ENCODE data around the gene CRACR2B.
A peak's percentile ranks its signal among the peaks of the same experiment; 100 is the strongest.

CRACR2B gene

DNA sequence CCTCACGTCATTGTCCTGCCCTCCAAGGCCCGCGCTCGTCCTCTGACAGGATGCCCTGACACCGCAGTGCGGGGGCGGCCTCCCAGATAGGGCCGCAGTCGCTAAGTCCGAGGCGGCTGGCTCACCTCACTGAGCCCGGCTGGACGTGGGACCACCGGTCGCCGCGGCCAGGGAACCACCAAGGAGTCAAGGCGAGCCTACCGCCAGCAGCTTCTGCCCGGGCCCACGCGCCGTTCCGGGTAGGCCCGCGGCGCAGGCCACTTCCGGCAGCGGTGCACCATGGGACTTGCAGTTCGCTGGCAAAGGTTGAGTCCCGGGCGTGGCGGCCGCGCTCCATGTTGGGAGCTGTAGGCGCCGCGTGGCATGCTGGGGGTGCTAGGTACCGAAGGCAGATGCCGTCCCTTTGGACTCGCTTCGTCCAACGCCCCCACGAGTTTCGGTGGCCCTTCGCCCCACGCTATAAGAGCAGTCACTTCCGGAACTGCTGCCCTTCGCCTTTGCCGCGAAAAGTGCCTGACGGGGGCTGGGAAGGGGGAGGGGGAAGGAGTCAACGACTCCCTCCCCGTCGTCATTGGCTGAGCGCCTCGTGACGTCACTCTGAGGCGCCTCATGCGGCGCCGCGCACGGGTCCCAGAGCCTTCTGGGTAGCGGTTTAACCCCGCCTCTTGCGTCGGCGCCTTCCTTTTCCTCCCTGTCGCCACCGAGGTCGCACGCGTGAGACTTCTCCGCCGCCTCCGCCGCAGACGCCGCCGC is 18.3 kb upstream of the CRACR2B start, which contains the start of gene RPLP2:
Gene RPLP2, plus strand, starts transcription at position 681 of the 753 bp plus-strand sequence. CDS start 268 bp downstream, outside the sequence.
- DNase-seq = peak; percentile 100

DNA sequence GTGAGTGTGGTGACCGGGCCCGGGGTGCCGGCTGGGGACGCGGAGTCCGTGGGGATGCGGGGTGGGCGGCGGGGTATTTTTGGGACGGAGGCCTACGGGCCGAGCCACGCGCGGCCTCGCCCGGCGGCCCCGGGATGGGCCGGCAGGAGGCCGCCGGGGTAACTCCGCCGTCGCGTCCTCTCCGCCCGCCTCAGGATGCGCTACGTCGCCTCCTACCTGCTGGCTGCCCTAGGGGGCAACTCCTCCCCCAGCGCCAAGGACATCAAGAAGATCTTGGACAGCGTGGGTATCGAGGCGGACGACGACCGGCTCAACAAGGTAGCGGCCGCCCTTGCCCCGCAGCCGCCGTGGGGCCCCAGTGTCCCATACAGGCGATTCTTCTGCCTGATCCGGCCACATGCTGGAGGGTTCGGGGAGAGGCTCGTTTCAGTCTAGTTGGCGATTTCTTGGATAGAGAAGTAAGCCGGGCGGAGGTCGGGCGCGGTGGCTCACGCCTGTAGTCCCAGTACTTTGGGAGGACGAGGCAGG is 17.6 kb upstream of the CRACR2B start:
- DNase-seq = no peak

DNA sequence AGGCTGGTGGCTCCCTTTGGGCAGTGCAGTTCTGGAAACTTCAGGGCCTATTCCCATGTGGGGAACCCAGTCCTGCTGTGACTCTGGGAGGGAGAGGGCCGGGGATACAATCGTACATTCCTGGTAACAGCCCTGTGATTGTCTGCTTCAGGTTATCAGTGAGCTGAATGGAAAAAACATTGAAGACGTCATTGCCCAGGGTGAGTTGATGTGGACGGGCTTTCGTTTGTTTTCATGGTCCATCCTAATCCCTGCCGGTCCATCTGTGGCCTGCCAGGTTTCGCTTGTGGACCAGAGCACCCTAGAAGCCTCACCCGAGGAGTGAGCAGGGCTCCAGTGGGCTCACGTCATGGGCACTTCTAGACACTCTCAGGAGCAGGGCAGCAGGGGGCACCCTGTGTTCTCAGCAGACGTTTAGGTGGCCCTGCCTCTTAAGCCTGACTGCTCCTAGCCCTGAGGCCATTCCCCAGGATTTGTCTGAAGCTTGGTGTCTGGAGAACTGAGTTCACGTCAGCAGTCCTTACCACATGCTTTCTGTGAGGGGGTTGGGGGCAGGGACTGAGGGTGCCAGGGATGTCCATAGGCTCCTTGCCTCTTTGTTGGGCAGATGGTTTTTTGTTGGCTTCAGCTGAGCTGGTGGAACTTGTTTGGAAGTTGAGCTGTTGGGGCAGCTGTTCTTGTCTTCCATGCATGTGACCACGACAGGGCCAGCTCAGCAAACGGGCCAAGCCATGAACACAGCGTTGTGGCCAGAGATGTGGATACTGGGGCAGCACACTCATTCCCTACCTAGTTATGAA is 16.1 kb upstream of the CRACR2B start:
- no peak for DNase-seq

DNA sequence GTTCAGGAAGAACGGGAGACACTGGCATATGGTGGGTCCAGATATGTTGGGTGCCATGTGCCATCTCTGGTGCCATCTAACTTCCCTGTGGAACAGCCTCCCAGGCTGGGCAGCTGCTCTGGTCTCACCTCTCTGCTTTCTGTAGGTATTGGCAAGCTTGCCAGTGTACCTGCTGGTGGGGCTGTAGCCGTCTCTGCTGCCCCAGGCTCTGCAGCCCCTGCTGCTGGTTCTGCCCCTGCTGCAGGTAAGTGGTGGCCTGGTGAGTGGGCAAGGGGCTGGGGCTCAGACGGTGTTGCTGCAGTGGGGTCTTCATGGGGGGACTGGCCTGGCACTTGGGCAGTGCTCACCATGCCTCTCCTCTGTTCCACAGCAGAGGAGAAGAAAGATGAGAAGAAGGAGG is 15.3 kb upstream of the CRACR2B start:
- DNase-seq = no peak

DNA sequence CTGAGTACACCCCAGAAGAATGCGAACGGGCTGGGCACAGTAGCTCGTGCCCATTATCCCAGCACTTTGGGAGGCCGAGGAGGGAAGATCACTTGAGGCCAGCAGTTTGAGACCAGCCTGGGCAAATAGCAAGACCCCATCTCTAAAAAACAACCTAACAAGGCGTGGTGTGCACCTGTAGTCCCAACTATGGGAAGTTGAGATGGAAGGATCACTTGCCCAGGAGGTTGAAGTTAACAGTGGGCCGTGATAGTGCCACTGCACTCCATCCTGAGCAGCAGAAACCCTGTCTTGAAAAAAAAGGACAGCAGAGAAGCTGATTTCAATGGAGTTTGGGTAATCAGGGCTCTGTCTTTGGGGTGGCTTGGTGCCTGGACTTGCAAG is 14.7 kb upstream of the CRACR2B start:
- no peak for DNase-seq

DNA sequence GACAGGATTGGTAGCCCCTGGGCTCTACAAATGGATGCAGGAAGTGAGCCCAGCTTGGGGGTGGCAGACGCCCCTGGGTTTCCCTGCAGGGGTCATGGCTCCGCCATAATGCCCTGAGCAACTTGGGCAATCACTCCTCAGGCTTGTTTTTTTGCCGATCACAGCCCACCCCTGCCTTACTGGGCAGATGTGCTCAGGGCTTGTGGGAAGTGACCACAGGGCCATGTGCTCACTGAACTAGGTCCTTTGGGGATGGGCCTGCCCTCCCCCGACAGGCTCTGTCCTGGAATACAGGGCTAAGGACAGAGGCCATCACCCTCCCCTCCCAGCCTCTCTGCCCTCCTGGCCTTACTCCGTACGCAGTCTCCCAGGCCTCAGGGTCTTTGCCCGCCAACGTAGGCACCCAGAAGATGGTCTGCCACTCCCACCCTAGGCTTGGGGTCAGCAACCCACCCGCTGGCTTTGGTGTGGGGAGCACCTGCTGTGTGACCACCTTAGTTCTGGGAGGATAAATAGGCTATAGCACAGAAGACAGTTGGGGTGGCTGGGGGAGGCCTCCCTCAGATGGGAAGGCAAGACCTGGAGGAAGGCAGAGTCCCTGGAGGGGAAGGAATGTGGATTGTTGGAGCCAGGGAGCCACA is 14.1 kb upstream of the CRACR2B start:
- no peak for DNase-seq

- no peak for DNase-seq
These were observed 11.9 kb upstream of the CRACR2B start for GRCh38 chr11:815675-816432.

DNA sequence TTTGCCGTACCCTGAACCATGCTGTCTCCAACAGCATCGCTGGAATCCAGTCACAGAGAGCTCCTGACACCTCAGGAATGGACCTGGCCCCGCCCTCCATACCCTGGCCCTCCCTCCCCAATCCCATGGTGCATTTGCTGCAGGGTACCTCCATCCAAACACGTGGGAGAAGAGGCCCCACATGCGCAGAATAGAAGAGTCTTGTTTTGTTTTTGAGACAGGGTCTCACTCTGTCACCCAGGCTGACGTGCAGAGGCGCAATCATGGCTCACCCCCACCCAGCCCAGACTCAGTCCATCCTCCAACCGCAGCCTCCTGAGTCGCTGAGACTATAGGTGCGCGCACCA is 11.3 kb upstream of the CRACR2B start:
- no peak for DNase-seq

DNA sequence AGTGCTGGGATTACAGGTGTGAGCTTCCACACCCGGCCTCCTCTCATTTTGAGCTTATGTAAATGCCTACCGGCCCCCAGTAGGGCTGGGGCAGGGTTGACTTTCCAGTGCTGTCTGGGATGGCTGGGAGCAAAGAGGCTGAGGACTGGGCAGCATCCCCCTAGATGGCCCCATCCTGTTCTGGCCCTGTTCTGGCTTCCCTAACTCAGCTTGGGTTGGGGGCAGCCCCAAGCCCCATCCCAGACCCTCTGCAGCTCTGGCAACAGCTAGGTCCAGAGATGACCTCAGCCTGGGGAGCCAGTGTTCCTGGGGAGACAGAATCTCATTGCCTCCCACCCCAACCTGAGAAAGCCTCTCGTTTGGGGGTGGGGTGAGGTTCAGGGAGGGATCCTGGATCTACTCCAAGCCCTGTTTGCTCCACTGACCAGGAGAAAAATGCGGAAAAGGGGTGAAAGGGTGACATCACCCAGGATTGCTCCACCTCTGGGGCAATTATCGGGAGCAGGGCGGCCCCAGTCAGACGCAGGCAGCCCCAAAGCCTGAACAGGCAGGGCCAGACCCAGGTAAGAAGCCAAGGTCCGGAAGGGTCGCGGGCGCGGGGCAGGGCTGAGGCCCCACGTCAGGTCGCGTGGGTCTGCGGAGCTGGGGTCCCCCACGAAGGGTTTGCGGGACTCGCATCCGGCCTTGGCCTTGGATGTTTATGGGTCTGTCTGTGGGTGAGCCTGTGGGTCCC is 9.2 kb upstream of the CRACR2B start, which contains the start of gene PNPLA2:
Gene PNPLA2, plus strand, starts transcription at position 519 of the 733 bp plus-strand sequence. CDS start 805 bp downstream, outside the sequence.
- peak; percentile 70 for DNase-seq

DNA sequence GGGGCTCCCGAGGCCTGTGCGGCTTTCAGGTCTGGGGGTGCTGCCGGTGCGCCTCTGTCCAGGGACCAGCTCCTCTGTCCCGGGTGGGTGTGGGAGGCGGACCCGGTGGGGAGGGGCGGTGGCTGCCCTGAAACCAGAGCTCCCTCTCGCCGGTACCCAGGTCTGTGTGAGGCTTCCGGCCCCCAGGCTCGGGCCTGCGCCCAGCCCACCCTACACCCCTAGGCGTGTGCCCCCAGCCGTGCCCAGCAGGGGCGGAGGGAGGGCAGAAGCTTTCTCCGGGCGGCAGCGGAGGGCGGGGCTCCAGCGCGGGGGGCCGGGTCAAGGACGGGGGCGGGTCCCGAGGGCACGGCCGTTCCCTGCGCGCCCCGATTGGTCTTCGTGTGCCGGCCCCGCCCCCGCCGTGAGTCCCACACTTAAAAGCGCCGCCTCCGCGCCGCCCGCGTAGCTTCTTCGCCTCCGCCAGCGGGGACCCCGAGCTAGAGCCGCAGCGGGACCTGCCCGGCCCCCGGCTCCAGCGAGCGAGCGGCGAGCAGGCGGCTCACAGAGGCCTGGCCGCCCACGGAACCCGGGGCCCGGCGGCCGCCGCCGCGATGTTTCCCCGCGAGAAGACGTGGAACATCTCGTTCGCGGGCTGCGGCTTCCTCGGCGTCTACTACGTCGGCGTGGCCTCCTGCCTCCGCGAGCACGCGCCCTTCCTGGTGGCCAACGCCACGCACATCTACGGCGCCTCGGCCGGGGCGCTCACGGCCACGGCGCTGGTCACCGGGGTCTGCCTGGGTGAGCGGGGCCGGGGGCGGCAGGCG is 8.4 kb upstream of the CRACR2B start:
- peak; percentile 90 for DNase-seq

DNA sequence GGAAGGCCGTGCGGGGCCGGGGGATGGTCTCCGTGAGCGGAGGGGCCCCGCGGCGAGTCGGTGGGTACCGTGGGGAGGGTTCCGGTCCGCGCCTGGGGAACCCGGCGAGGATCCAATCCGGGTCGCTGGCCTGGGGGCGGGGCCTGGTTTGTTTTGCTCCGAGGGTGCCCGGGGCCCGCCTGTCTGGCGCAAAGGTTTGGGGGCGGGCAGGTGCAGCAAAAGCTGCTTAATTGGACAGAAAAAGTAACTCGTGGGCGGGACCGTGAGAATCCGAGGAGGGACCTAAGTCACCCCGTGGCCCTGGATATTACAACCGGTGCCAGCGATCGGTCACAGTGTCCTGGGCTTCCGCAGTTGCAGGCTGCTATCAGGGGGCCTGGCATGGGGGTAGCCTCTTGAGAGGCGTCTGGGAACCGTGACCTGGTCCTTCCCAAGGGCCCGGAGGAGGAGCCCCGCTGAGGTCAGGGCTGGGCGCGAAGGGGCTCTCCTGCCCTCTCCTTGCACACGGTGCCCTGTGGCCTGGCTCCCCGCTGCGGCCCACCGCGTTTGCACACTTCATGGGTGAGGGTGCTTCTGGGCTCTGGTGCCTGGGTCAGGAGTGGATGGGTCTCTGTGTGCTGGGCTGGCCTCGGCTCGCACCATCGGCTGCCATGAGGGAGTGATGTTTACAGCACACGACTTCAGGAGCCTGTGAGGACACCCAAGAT is 7.6 kb upstream of the CRACR2B start:
- peak; percentile 56 for DNase-seq

DNA sequence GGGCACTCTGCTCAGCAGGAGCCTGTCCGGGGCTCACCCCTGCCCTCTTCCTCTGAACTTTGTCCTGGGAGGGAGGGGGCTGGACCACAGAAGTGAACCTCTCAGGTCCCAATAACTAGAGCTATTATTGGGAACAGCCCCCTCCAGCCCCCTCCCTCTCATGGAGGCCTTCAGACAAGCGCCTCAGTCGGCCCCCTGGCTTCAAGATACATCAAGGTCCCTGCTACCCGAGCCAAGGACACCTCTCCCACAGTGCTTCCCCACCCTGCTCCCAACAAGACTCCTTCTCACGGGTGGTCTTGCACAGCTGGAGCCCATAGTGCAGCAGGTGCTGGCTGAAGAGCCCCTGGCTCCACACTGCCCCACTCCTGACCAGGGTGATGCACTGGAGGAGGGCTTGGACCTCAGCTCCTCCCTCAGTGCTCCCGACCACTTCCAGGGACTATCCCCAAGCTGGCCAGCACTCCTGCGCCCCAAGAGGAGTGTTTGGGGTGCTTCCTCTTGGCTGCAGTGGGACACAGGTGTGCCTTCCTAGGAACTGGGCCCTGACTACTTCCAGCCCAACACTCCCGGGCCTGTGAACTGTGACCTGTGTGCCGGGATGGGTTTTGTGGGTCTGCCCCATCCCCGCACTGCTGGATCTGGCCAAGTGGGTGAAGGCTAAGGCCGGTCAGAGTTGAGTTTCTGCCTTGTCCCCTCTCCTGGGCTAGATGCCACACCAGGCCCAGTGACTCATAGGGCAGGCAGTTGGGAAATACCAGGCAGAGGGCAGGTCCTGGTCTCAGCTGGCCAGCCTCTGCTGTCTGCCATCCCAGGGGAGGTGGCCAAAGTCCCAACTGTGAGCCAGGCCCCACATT is 6.8 kb upstream of the CRACR2B start:
- DNase-seq = no peak

GRCh38 chr11:821512-822371 is 6.0 kb upstream of the CRACR2B start:
- no peak for DNase-seq

DNA sequence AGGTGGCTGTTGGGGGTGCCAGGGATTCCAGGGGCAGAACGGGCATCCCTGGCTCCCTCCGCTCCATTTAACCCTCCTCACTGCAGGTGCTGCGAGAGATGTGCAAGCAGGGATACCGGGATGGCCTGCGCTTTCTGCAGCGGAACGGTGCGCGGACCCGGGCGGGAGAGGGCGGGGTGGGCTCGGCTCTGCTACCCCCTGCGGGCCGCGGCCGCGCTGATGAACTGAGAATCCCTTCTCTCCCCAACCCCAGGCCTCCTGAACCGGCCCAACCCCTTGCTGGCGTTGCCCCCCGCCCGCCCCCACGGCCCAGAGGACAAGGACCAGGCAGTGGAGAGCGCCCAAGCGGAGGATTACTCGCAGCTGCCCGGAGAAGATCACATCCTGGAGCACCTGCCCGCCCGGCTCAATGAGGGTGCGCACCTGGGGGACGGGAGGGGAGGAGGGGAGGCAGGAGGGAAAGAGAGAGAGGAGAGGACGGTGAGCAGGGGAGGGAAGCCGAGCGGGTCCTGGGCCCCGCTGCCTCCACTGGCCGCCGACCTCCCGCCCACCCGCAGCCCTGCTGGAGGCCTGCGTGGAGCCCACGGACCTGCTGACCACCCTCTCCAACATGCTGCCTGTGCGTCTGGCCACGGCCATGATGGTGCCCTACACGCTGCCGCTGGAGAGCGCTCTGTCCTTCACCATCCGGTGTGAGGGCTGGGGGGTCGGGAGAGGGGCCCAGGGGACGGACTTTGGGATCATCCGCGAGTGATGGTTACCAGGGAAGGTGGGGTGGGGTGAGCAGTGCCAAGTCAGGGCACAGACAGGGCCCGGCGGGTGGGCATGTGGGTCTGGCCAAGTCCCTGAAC is 4.1 kb upstream of the CRACR2B start:
- DNase-seq = no peak

- peak; percentile 60 for DNase-seq
These were observed 3.3 kb upstream of the CRACR2B start for GRCh38 chr11:824292-824880.

GRCh38 chr11:824942-825341 is 2.8 kb upstream of the CRACR2B start:
- DNase-seq = no peak

Measured in right kidney (tissue), 1 donor.